Measurements from ENCODE around the gene ATP5F1C. TPM values are rescaled to one million over a fixed set of nuclear protein-coding genes. Genes with fewer than 3 reads are reported as not detected.

Gene ATP5F1C
- total and polyA plus RNA-seq, 10 of the 15 experiments (the other 5 are each of a cell fraction or from before 2014, with no cell fraction given), result 307 to 978 (median 454) TPM

DNA sequence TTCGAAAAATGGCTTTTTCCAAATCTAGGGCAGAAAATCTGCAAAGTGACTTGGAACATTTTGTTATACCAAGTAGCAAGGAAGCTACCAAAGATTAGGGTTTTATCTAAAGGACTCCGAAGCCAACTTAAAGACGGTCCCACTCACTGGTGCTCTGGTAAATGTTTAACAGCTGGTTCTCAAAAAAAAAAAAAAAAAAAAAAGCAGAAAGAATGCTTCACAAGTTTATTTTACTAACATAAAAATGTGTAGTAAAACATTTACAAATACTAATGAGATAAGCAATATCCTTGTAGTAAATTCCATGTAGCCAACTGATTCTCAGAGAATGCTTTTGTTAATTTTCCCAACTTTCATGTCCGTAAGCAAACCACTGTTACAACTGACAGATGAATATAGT is 68.7 kb downstream of the ATP5F1C start:
- POLR2A ChIA-PET, result interaction anchor here (0.9 kb wide), 1 partner anchor 9 kb away, joined by 6 read pairs; no protein-coding TSS in a partner anchor
- SMC1A ChIA-PET (ENCODE audit: uncharacterized antibody, unreplicated experiment), result interaction anchor here (0.7 to 1.3 kb wide), 2 partner anchors 15 to 29 kb away, joined by 3 read pairs; no protein-coding TSS in a partner anchor
- in situ Hi-C loops (cut with MboI) (no loop called here), intact Hi-C loops (cut with micrococcal nuclease; ENCODE audit: unreplicated experiment) (no loop called here)
- BruUV-seq (replicated peaks), result no TSS peak
- Histone ChIP-seq H3K4me2 (ENCODE audit: control insufficient read depth, insufficient read depth) (no peak overlapping the region), H3K4me3 (no peak overlapping the region), H3K79me2 (ENCODE audit: control insufficient read depth, insufficient read depth, low read length) (no peaks in the 10 kb centered on the region), H2AFZ (ENCODE audit: control insufficient read depth, low read depth, low read length) (no peak overlapping the region), H3K4me1 (ENCODE audit: control insufficient read depth, insufficient read depth, low read length) (no peaks in the 10 kb centered on the region), H3K27me3 (replicated peaks in 1 of 2; ENCODE audit: control insufficient read depth in 2 of 2, insufficient read depth in 2 of 2, low read length in 1 of 2) (no peaks in the 10 kb centered on the region), H4K20me1 (ENCODE audit: control insufficient read depth, insufficient read depth) (no peaks in the 10 kb centered on the region), H3K27ac (ENCODE audit: control insufficient read depth, insufficient read depth) (no peak overlapping the region), H3K36me3 (ENCODE audit: control insufficient read depth in 2 of 2, insufficient read depth in 2 of 2, low read length in 1 of 2) (0 out of 4 replicates have a peak, but pooled peaks cover 0 to 3% of the 10 kb centered on the region in 2 experiments), H3K9ac (ENCODE audit: control insufficient read depth, insufficient read depth, low read length) (no peak overlapping the region), H3K9me3 (replicated peaks; ENCODE audit: control insufficient read depth, insufficient read depth, low read length) (peaks cover 3% of the 10 kb centered on the region; the same call in 2 of the 3 replicates)
- 85% methylated on average over 4 of the region's 4 CpGs for WGBS (ENCODE audit: insufficient coverage, insufficient replicate concordance, low lambda C conversion rate, missing lambda C conversion rate)
- no peak for TF ChIP-seq ZBTB33 (IDR thresholded peaks at IDR 0.05)
- TF ChIP-seq PAX8 (IDR thresholded peaks at IDR 0.05), result no peak
- no peak for TF ChIP-seq CUX1 (IDR thresholded peaks at IDR 0.05; ENCODE audit: insufficient replicate concordance, low read depth, low read length)
- DNase-seq (ENCODE audit: low read depth, low spot score), result no peak
- ATAC-seq, result no peak
- RAD21 ChIA-PET (ENCODE audit: unreplicated experiment), result no interaction called here
- CTCF ChIA-PET, result interaction anchor here (1.7 kb wide), 1 partner anchor 9 kb away, joined by 4 read pairs; no protein-coding TSS in a partner anchor
- no peak for FAIRE-seq
